Hippocampal formation (tissue), 2 donors: ENCODE results near the gene KLHL7.
"Not testable (repeated sequence)": the region's sequence is repeated elsewhere in the genome, so short reads cannot be mapped to it uniquely, and the experiment has no call there.

ENCODE experiments used
- DNase-seq, 2 donors: peaks; one replicate each; lab custom pipeline; 2025; lab: John Stamatoyannopoulos, UW

KLHL7 gene

DNA sequence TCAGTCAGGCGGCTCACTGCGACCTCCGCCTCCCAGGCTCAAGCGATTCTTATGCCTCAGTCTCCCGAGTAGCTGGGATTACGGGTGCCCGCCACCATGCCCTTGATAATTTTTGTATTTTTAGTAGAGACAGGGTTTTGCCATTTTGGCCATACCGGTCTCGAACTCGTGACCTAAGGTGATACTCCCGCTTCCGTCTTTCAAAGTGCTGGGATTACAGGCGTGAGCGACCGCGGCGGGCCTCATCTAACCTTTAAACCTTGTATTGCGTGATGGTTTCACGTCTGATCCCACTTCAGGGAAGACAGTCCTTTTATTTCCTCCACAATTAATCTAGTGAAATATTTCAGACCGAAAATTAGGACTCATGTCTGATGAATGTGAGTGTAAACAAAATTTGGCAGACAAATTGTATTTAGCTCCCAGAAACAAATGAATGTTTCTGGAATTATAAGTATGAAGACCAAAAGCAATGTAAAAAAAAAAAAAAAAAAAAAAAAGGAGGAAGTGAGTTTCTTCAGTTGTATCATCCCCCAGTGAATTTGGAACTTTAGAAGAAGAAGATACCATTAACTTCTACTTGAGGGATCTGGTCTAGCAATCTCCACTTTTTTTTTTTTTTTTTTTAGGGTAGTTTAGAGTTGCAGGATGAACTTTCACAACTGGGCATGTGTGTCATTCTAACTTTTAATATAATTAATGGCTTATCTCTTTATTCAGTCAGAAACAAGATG lies 77.9 kb downstream of the KLHL7 start:
- DNase-seq: no peak

DNA sequence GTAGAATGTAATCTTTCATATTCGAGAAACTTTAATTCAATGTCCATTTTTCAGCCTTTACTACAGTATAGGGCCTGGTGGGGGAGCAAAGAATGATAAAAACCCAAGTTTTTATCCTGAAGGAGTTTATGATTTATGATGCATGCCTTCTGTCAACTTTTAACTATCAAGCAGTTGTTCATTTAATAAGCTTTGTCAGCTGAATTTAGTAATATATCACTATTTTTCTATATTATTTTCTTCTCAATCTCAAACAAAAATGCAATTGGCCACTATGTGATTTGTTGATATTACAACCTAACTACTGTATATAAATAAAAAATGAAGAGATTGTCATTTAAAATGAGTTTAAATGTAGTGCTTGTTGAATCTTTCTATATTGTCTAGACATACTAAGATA lies 78.7 kb downstream of the KLHL7 start:
- no peak for DNase-seq

DNA sequence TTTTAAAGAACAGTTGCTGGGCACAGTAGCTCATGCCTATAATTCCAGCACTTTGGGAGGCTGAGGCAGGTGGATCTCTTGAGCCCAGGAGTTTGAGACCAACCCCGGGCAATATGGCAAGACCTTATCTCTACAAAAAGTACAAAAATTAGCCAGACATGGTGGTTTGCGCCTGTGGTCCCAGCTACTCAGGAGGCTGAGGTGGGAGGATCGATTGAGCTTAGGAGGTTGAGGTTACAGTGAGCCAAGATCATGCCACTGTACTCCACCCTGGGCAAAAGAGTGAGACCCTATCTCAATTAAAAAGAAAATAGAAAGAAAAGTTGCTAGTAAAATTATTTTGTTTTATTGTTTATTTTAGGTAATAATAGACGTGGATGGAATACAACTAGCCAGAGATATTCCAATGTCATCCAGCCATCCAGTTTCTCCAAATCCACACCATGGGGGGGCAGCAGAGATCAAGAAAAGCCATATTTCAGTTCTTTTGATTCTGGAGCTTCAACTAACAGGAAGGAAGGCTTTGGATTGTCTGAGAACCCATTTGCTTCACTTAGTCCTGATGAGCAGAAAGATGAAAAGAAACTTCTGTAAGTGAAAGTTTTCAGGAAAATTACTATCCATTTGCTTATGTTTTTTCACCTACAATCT lies 79.2 kb downstream of the KLHL7 start:
- peak; percentile 33 to 66 for DNase-seq

DNA sequence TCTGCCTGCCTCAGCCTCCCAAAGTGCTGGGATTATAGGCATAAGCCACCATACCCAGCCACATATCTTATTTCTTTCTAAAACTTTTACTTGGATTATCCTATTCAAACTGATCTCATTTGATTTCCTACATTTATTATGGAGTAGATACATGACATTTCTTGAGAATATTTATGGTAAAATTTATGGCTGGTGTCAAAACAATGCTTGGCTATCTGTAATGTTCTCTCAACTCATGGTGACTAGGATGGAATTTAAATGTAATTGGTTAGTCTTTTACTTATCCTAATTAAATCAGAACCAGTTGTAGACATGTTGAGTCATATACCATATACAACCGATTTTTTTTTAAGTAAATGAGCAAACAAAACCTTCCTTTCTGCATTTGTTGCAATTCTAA lies 80.4 kb downstream of the KLHL7 start:
- no peak for DNase-seq

DNA sequence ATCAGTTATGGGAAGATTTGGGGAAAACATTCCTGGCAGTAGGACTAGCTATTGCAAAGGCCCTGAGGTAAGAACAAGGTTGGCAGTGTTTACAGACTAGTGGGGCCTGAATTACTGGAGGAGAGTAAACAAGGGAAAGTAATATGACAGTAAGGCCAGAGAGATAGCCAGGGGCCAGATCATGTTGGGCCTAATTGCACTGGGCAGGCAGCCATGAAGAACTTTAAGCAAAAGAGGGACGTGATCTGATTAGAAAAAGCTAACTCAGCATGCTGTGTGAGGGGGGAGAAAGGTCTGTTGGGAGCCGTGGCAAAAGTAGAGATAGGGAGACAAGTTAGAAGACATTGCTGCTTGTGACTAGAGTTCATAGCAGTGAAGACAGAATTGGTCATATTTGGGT lies 85.4 kb downstream of the KLHL7 start:
- no peak for DNase-seq

DNA sequence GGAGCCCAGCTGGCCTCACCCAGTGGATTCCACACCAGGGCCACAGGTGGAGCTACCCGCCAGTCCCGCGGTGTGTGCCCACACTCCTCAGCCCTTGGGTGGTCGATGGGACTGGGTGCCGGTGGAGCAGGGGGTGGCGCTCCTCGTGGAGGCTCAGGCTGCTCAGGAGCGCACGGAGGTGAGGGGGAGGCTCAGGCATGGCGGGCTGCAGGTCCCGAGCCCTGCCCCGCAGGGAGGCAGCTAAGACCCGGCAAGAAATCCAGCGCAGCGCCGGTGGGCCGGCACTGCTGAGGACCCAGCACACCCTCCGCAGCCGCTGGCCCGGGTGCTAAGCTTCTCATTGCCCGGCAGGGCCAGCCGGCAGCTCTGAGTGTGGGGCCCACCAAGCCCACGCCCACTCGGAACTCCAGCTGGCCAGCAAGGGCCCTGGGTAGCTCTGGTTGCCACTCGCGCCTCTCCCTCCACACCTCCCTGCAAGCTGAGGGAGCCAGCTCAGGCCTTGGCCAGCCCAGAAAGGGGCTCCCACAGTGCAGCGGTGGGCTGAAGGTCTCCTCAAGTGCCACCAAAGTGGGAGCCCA lies 88.2 kb downstream of the KLHL7 start:
- DNase-seq: not testable (repeated sequence)

DNA sequence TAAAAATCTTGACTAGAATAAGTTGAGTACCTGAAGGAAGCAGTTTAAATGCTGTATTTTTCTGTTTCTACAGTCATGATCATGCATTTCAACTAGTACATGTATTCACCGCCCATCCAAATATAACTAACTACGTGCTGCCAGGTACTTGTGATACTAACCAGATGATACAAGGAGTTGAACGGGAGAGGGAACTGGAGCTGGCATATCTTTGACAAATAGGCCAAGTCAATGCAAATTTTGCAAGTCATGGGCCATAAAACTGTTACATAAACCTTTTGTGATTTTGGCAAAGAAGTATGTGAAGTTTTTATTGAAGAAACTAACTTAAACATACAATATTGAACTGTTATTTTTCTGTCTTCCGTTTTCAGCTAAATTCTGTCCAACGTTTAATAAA lies 90.7 kb downstream of the KLHL7 start:
- DNase-seq: no peak

DNA sequence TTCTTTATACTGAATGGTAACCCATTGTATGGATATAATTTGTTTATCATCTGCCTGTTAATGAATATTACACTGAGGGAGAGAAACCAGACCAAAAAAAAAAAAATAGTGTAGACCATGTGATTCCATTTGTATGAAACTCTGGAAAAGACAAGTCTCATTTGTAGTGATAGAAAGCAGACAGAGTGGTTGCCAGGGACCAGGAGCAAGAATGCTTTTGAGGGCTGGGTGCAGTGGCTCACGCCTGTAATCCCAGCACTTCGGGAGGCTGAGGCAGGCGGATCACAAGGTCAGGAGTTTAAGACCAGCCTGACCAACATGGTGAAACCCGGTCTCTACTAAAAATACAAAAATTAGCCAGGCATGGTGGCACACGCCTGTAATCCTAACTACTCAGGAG lies 92.2 kb downstream of the KLHL7 start:
- not testable (repeated sequence) for DNase-seq

DNA sequence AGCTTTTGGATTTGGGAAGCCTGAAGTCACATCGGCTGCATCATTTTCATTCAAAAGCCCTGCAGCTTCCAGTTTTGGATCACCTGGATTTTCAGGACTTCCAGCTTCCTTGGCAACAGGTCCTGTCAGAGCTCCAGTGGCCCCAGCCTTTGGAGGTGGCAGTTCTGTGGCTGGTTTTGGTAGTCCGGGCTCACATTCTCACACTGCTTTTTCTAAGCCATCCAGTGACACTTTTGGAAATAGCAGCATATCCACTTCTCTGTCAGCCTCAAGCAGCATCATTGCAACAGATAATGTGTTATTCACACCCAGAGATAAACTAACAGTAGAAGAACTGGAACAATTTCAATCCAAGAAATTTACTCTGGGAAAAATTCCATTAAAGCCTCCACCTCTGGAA lies 94.7 kb downstream of the KLHL7 start:
- DNase-seq: no peak

DNA sequence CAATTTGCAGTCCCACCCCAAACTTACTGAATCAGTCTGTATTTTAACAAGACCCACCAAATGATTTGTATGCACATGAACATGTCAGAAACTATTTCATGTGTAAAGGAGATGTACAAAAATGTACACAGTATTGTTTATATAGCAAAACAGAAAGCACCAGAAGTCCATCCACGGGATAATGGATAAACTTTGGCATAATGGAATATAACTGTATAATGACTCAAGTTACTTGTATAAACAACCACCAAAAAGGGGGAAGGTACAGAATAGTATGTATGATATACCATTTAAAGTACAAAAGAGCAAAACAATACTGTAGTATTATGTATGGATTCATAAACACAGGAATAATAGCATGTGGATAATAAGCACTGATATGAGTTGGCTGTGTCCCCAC lies 98.7 kb downstream of the KLHL7 start:
- DNase-seq: no peak

DNA sequence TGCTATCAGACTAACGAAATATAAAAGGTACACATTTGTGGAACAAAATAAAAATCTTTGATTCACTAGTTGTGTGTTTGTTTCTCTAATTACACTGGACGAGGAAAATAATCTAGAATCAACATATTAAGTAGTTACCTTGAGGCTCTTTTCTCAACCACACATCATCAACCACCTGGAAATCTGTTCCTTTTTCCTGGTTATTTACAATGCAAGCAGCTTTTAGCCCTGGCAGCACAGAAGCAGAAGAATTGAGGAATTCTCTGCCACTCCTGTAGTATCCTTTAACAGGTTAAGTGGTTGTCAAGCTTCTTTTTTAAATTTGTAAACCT lies 100.0 kb downstream of the KLHL7 start:
- no peak for DNase-seq

DNA sequence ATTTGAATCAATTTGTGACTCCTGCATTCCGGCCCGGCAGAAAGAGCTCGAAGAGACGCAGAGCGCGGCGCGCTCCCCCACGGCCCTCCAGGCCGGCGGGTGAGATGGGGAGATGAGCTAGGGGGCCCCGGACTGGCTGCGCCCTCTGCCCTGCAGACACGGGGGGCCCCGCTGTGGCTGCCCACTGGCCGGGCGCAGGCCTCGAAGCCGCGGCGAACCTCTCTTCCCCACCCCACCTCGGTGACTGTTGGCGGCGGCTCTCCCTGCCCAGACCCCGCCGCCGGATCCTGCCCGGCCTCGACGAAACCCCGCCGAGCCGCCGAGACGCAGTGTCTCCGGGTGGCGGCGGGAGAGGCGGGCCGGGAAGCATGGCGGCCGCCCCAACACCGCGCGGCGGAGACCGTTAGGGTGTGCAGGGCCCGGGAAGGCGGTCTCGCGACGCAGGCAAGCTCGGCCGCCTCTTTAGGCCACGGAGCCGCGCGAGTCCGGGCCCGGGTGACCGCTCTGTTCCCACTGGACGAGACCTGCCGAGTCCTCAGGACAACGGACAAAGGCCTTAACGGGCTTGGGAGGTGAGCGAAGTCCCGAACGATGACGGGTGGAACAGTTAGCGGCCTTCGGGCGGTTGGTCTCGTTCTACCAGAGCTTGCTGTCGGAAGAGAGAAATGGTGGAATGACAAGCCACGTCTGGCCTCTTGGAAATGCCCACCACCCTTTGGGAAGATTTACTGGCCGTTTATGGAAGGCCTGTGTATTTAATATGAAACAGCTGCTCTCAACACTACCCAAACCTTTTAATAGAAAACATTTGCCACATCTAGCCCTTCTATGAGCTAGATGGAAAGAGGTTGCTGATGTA lies 100.6 kb downstream of the KLHL7 start:
- no peak for DNase-seq

DNA sequence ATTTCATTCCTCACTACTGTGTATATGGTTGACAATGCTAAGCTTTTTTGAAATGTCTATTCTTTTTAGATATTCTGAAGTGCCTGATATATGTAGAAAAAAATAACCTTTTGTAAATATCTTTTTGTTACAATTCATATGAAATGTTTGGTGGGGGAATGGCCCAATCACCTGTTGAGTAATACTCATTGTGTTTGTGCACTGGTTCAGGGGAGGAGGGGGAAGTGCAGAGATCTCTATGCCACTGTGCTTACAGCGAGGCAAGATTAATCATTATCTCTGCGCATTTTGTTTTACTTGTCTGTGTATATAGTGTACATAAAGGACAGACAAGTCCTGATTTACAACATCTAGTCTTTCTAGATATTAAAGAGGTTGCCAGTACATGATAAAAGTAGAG lies 101.4 kb downstream of the KLHL7 start:
- no peak for DNase-seq

DNA sequence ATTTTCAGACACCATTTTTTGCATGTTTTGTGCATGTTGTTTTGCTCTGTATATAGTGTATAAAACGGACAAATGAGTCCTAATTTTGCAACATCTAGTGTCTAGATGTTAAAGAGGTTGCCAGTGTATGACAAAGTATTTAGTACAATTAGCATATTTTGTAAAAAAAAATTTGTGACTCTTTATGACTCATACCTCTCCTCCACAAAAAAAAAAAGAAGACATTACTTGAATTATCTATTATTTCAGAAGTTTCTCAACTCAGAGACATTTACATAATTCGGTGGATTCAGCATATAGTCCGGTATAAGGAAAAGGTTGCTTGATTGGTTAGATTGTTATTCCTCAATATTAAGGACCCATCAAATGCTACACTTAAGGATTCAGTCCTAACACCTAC lies 102.3 kb downstream of the KLHL7 start:
- no peak for DNase-seq

DNA sequence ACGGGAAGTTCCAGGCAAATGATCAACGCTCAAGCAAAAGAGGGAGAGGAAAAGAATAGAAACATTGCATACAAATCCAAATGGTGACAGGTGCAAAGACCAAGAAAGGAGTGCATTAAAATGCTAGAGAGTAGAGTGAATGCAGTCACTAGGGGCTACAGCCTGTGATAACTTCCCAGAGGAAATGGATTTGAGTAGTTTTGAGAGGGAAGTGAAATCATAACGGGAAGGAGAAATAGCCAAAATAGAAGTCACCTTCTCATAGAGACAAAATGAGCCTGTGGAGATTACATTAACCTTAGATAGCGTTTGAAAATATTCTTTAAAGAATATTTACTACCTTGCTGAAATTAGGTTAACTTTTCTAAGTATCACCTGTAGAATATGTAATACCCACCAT lies 102.7 kb downstream of the KLHL7 start:
- no peak for DNase-seq

DNA sequence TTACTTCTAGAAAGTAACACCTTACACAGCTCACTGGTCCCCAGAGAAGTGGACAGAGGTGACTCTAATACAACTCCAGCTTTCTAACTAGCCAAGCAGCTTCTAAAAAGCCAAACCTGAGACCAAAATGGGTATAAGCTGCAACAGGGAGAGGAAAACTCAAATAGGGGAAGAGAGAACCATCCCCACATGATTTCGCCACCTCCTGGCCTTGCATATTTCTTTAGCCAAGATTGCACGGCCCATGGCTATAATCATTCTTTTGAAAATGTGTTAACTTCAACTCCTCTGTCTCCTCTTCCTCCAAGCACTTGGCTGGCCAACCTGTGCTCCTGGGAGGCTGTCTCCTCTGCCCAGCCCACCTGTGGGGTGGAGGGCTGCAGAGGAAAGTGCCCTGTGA lies 104.9 kb downstream of the KLHL7 start:
- DNase-seq: no peak

DNA sequence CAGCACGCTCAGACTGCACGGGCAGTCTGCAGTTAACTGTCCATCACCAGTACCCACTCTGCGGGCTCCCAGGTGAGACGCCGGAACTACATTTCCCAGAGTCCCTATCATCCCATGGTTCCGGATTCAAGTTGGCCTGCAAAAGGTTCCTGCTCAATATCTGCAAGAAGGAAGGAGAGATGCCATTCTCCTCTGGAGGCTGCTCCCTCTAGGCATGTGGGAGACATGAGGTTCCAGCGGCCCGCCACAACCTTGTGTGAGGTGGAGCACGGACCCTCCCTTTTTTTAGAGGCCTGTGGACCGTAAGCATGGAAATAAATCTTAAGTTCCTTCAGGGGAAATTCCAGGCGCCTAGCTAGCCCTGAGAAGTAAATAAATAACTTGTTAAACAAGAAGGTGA lies 106.0 kb downstream of the KLHL7 start:
- no peak for DNase-seq

DNA sequence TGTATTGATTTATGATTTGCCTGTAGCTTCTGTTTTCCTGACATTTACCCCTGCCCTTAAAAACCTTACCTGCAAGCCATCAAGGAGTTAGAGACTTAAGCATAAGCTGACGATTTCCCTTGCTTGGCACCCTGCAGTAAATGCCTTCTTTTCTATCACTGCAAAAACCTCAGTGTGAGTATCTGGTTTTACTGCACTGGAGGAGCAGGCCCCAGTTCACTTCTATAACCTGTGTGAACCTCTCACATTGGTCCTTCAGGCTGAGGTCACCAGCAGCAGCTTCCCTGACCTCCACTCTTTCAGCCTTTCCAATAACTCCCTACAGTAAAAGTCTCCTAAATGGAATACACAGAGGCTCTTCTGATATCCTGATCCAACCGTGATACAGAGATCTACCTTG lies 106.8 kb downstream of the KLHL7 start:
- DNase-seq: no peak

DNA sequence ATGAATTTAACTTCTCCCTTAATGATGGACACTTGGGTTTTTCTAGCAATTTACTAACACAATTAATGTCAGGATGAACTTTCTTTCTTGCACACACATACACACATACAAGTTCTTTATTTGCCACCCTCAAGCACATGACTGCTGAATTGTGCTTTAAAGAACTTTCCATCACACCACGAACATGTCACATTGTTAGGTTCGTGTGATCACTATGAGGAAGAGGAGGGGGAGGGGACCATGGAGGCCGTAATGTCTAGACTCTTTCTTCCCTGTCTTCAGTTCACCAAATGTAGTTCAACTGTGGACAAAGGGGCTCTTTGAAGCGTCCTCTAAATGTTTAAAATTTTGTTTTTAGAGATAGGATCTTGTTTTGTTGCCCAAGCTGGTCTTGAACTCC lies 107.3 kb downstream of the KLHL7 start:
- DNase-seq: no peak

DNA sequence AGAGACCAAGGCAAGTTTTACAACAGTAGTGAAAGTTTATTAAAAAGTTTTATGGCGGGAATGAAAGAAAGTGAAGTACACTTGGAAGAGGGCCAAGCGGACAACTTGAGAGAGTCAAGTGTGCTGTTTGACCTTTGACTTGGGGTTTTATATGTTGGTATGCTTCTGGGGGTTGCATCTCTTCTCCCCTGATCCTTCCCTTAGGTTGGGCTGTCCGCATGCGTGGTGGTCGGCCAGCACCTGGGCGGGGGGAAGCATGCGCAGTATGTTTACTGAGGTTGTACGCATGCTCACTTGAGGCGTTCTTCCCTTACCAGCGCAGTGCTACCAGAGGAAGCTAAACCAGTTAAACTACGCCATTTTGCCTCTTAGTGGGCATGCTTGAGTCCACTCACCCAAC lies 108.2 kb downstream of the KLHL7 start:
- no peak for DNase-seq

DNA sequence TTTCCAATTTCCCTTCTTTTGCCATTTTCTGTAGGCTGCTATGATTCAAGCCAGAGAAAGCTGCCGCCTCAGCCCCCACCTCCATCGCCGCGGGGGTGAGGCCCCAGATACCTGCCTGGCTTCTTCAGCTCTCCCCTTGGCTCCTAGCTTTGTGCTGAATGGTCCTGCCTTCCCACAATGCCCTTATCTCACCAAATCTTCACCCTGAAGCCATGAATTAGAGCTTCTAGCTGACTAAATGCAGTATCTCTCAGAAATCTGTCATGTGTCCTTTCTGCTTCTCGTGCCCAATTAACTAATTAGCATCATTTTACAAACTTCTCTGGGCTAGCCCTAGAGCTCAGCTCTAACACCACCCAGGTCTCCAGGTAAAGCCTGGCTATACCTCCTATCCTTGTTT lies 108.8 kb downstream of the KLHL7 start:
- no peak for DNase-seq

DNA sequence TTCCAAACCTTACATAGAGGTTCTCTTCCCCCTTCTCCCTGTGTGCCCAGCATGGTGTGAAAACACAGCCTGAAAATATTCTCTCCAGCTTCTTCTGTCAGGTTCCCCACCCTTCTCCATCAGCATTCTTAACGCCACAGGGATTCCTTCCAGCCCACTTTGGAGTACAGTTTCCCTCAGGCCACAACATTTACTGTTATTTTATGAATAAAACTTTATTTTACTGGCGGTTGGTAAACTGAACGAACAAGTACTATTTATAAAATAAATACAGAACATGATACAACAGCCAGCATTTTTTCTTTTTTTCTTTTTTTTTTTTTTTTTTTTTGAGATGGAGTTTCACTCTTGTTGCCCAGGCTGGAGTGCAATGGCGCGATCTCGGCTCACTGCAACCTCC lies 109.4 kb downstream of the KLHL7 start:
- DNase-seq: no peak

DNA sequence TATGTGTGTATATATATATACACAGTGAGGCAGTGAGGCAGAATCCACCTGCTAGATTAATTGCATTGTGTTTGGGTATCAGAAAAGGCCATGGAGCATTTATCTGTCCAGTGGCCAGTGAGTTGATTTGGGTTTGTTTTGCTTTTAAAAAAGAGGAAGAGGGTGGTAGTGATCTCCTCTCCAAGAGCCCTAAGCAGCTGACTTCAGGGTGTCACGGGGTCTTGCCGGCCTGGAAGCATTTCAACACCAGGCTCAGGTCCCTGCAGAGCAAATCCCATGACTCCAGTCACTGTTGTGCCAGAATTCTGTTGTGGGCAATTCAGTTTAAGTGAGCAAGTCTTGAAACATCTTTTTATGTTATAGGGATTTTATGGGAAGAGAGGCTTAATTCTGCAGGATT lies 110.4 kb downstream of the KLHL7 start:
- DNase-seq: peak in 1 of 2 donors; percentile 37
